Tibial nerve (tissue), 4 donors: Measurements from ENCODE around the gene RAB3C. TPM values are rescaled to one million over a fixed set of nuclear protein-coding genes. Genes with fewer than 3 reads are reported as not detected.
A peak's percentile ranks its signal among the peaks of the same experiment; 100 is the strongest.
"Not testable (repeated sequence)": the region's sequence is repeated elsewhere in the genome, so short reads cannot be mapped to it uniquely, and the experiment has no call there.

Source experiments
- DNase-seq, 2 donors: peaks; one replicate each; pipeline ENCODE4 v3.0.0-alpha.2; 2019; ENCODE audit warnings: low spot score in 2 of 2
- H3K27ac ChIP-seq, 4 donors: fragments of 200-600 bp; sonication (generic) in 3 of 4; one replicate each; pipeline ENCODE4 v1.5.1; 2017 to 2019; ENCODE audit warnings: mild to moderate bottlenecking in 1 of 4
- H3K27me3 ChIP-seq, 2 donors: fragments of 200-600 bp; sonication (generic) in 1 of 2; one replicate each; pipeline versions ENCODE4 v1.5.1 to v1.6.0; 2017 to 2019
- H3K36me3 ChIP-seq, 3 donors: fragments of 200-600 bp; sonication (generic); one replicate each; pipeline ENCODE4 v1.5.1; 2018 to 2019
- H3K4me1 ChIP-seq, 4 donors: fragments of 200-600 bp; sonication (generic) in 3 of 4; one replicate each; pipeline ENCODE4 v1.5.1; 2017 to 2019
- H3K4me3 ChIP-seq, 4 donors: fragments of 200-600 bp; sonication (generic) in 3 of 4; one replicate each; pipeline ENCODE4 v1.5.1; 2017 to 2019; ENCODE audit warnings: mild to moderate bottlenecking in 1 of 4, moderate library complexity in 1 of 4
- H3K9me3 ChIP-seq, 4 donors: fragments of 200-600 bp; sonication (generic) in 3 of 4; one replicate each; pipeline ENCODE4 v1.5.1; 2017 to 2019
- EP300 ChIP-seq, 2 donors: sonication (generic); formaldehyde crosslinking; IDR thresholded peaks; one replicate each; pipeline ENCODE4 v1.6.1; 2017; ENCODE audit warnings: antibody characterized with exemption in 2 of 2, mild to moderate bottlenecking in 1 of 2
- POLR2A ChIP-seq, 2 donors: fragments of 450-650 bp; IDR thresholded peaks; one replicate each; pipeline ENCODE4 v1.6.1; 2017; ENCODE audit warnings: antibody characterized with exemption in 2 of 2, mild to moderate bottlenecking in 2 of 2, moderate library complexity in 2 of 2
- WGBS, 2 donors: methylation state at CpG; one replicate each; pipeline ENCODE4 v1.1.5; 2018; 5-methylcytosine and 5-hydroxymethylcytosine counted together
- total RNA-seq, 4 donors: library from RNA; depleted of rRNA; stranded (reverse); fragments of >200 nt; gene quantifications; one replicate each; pipeline ENCODE4 v1.1.0, GENCODE V29; 2016
- TF ChIP-seq, protein P1 (sequence below), 5 experiments: fragments of 200-600 bp in 3 of 5; fragments of 450-650 bp in 2 of 5; sonication (generic) in 3 of 5; IDR thresholded peaks; one replicate each; pipeline ENCODE4 v1.5.1; 2016 to 2019; ENCODE audit warnings: antibody characterized with exemption in 5 of 5, mild to moderate bottlenecking in 3 of 5, moderate library complexity in 2 of 5

RAB3C gene
- total RNA-seq, 4 donors from 2014 or later = under 0.01 to 1.2 (median 1.0) TPM

DNA sequence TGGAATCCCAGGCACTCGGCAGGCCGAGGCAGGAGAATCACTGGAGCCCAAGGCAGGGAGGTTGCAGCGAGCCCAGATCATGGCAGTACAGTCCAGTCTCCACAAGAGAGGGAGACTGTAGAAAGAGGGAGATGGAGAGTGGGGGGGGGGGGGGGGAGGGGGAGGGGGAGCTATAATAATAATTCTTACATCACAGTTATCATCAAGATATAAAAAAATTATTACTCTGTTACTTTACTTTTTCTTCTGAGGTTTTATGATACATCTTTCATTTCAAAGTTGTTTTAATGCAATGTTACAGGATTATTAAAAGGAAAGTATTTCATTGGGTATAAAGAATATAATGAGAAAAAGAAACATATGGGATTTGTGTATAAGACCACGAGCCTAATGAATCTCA, 17.8 kb upstream of the RAB3C start:
- WGBS, 2 donors = 78 to 91% methylated on average over 4 of the region's 4 CpGs
- Histone ChIP-seq H3K27ac (no peak overlapping the region), H3K9me3 (peaks cover 0 to 10% (median 0%) of the 10 kb centered on the region in 4 donors), H3K36me3 (no peaks in the 10 kb centered on the region), H3K4me1 (no peaks in the 10 kb centered on the region), H3K27me3 (no peaks in the 10 kb centered on the region), H3K4me3 (no peak overlapping the region)
- TF ChIP-seq EP300 (IDR thresholded peaks at IDR 0.05) (no peak), POLR2A (IDR thresholded peaks at IDR 0.05) (no peak)
- TF ChIP-seq, protein P1, sequence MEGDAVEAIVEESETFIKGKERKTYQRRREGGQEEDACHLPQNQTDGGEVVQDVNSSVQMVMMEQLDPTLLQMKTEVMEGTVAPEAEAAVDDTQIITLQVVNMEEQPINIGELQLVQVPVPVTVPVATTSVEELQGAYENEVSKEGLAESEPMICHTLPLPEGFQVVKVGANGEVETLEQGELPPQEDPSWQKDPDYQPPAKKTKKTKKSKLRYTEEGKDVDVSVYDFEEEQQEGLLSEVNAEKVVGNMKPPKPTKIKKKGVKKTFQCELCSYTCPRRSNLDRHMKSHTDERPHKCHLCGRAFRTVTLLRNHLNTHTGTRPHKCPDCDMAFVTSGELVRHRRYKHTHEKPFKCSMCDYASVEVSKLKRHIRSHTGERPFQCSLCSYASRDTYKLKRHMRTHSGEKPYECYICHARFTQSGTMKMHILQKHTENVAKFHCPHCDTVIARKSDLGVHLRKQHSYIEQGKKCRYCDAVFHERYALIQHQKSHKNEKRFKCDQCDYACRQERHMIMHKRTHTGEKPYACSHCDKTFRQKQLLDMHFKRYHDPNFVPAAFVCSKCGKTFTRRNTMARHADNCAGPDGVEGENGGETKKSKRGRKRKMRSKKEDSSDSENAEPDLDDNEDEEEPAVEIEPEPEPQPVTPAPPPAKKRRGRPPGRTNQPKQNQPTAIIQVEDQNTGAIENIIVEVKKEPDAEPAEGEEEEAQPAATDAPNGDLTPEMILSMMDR (IDR thresholded peaks at IDR 0.05) = no peak
- DNase-seq = no peak

DNA sequence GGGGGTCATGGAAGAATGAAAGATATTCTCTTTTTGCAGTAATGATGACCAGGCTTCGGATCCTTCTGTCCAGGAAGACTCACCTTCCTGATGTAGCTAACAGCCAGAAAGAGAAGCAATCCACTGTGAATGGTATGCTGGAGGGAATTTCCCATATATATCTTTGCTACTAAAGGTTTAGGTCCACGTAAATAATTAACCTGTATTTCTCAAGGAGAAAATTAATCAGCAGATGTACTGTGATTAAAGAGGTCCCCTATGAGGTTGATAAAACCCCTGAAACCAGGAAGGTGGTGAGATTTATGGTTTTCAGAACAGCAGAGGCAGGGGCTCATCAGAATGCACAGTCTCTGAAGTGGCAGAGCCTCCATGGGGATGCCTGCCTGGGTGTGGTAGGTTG, 11.4 kb upstream of the RAB3C start:
- Histone ChIP-seq H3K27me3 (no peaks in the 10 kb centered on the region), H3K4me3 (no peak overlapping the region), H3K9me3 (peaks cover 0 to 18% (median 0%) of the 10 kb centered on the region in 4 donors), H3K4me1 (no peaks in the 10 kb centered on the region), H3K27ac (no peak overlapping the region), H3K36me3 (no peaks in the 10 kb centered on the region)
- DNase-seq = no peak
- 80 to 86% methylated on average over 2 of the region's 2 CpGs for WGBS, 2 donors
- TF ChIP-seq POLR2A (IDR thresholded peaks at IDR 0.05) (no peak), EP300 (IDR thresholded peaks at IDR 0.05) (no peak)
- TF ChIP-seq, protein P1 (IDR thresholded peaks at IDR 0.05) = no peak

DNA sequence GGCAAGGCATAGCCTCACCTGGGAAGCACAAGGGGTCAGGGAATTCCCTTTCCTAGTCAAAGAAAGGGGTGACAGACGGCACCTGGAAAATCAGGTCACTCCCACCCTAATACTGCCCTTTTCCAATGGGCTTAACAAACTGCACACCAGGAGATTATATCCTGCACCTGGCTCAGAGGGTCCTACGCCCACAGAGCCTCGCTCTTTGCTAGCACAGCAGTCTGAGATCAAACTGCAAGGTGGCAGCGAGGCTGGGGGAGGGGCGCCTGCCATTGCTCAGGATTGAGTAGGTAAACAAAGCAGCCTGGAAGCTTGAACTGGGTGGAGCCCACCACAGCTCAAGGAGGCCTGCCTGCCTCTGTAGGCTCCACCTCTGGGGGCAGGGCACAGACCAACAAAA, 9.9 kb upstream of the RAB3C start:
- 78 to 95% methylated on average over 5 of the region's 5 CpGs for WGBS, 2 donors

DNA sequence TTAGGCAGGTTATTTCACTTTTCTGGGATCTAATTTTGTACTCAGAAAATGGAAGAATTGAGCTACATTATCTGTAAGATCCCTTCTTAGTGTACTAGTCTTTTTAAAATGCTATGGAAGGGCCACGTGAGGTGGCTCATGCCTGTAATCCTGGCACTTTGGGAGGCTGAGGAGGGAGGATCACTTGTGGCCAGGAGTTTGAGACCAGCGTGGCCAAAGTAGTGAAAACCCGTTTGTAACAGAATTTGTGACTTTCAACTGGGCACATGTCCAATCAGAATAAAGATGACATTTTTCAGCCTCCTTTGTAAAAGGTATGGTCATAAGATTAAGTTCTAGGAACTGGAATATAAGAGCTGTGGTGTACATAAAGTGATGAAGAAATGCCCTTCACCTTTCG, 3.1 kb upstream of the RAB3C start:
- no peaks in the 10 kb centered on the region for H3K36me3 ChIP-seq
- H3K27me3 ChIP-seq = peaks cover 0 to 22% of the 10 kb centered on the region in 2 donors
- H3K9me3 ChIP-seq = no peaks in the 10 kb centered on the region
- no peak for DNase-seq
- no peak overlapping the region for H3K27ac ChIP-seq
- H3K4me1 ChIP-seq = peaks cover 0 to 19% (median 8%) of the 10 kb centered on the region in 4 donors
- WGBS, 2 donors = 67 to 78% methylated on average over 4 of the region's 4 CpGs
- no peak for TF ChIP-seq POLR2A (IDR thresholded peaks at IDR 0.05)
- TF ChIP-seq, protein P1 (IDR thresholded peaks at IDR 0.05) = no peak
- no peak for TF ChIP-seq EP300 (IDR thresholded peaks at IDR 0.05)
- no peak overlapping the region for H3K4me3 ChIP-seq

More for the DNA sequence above, 9.9 kb upstream of the RAB3C start:
- not testable (repeated sequence) for H3K4me3 ChIP-seq, H3K27ac ChIP-seq, H3K27me3 ChIP-seq, DNase-seq, H3K4me1 ChIP-seq, H3K36me3 ChIP-seq
- H3K9me3 ChIP-seq = peaks cover 0 to 18% (median 0%) of the 10 kb centered on the region in 4 donors

DNA sequence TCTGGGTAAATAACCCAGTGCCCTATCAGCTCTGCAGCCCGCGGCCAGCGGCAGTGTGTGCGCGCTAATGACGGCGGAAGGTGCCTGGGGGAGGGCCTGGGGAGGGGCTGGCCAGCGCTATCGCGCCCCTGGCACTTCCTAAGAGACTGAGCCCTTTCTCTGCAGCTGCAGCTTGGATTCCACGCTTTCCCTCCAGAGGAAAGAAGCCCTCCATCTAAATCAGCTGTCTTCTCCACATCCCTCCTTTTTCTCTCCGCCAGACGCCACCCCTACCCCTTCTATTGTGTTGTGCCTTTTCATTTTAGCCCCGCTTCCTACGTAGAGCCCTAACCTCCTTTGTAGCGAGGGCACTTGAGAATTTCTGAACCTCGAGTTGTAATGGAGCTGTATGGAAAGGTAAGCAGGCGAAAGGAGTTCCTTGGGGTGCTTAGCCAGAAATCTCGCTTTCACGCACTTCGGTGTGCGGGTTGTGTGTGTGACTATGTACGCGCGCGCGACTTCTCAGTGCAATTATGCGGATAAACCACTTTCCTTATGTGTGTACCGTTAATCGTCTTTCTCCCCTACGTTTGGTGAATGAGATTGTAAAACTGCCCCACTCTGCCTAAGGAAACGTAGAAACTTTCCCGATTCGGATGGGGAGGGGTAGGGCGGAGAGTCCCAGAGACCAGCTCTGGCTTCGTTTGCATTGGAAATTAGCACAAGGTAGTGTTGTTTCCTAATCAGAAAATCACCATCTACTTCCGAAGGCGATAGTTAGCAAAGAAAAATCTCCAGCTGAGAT, 664 bp upstream of the RAB3C start:
- no peak overlapping the region for H3K27ac ChIP-seq
- 1 to 3% methylated on average over 38 of the region's 38 CpGs for WGBS, 2 donors
- DNase-seq = no peak
- peak overlapping the region; percentile 24 to 54 (median 52) for H3K4me3 ChIP-seq
- peaks cover 0 to 22% of the 10 kb centered on the region in 2 donors for H3K27me3 ChIP-seq
- peaks cover 0 to 19% (median 8%) of the 10 kb centered on the region in 4 donors for H3K4me1 ChIP-seq
- H3K9me3 ChIP-seq = no peaks in the 10 kb centered on the region
- TF ChIP-seq POLR2A (IDR thresholded peaks at IDR 0.05) (no peak), EP300 (IDR thresholded peaks at IDR 0.05) (no peak)
- TF ChIP-seq, protein P1 (IDR thresholded peaks at IDR 0.05) = no peak
- H3K36me3 ChIP-seq = no peaks in the 10 kb centered on the region
